Parathyroid adenoma (tissue), 2 donors: ENCODE measurements around the gene GXYLT2.

ENCODE experiments used
- H2AFZ ChIP-seq: fragments of 300-600 bp; sonication (generic); one replicate; pipeline ENCODE4 v1.7.0; 2017; ENCODE audit warnings: antibody characterized with exemption, mild to moderate bottlenecking
- H3K27ac ChIP-seq: fragments of 300-600 bp; sonication (generic); one replicate; pipeline ENCODE4 v1.7.0; 2017
- H3K27me3 ChIP-seq: fragments of 300-600 bp; sonication (generic); one replicate; pipeline ENCODE4 v1.7.0; 2017; ENCODE audit warnings: low read length; ENCODE audit not compliant: control insufficient read depth, insufficient read depth
- H3K36me3 ChIP-seq: fragments of 300-600 bp; sonication (generic); one replicate; pipeline ENCODE4 v1.7.0; 2017; ENCODE audit warnings: low read length; ENCODE audit not compliant: control insufficient read depth, insufficient read depth
- H3K4me1 ChIP-seq: fragments of 300-600 bp; sonication (generic); one replicate; pipeline ENCODE4 v1.7.0; 2017; ENCODE audit warnings: control low read depth
- H3K4me2 ChIP-seq: fragments of 300-600 bp; sonication (generic); one replicate; pipeline ENCODE4 v1.7.0; 2017; ENCODE audit warnings: low read length
- H3K4me3 ChIP-seq: fragments of 300-600 bp; sonication (generic); one replicate; pipeline ENCODE4 v1.7.0; 2017; ENCODE audit warnings: low read depth, low read length
- H3K79me2 ChIP-seq: fragments of 300-600 bp; sonication (generic); one replicate; pipeline ENCODE4 v1.7.0; 2017; ENCODE audit warnings: control low read depth
- H3K9ac ChIP-seq: fragments of 300-600 bp; sonication (generic); one replicate; pipeline ENCODE4 v1.7.0; 2017; ENCODE audit warnings: mild to moderate bottlenecking
- H3K9me3 ChIP-seq: fragments of 300-600 bp; sonication (generic); one replicate; pipeline ENCODE4 v1.7.0; 2017; ENCODE audit warnings: low read length; ENCODE audit not compliant: control insufficient read depth
- TF ChIP-seq, protein P1 (sequence below): fragments of 300-600 bp; sonication (generic); IDR thresholded peaks from one replicate; pipeline ENCODE4 v1.7.0; 2017; ENCODE audit warnings: antibody characterized with exemption, mild to moderate bottlenecking
- donor health status: primary hyperparathyroidism.

GXYLT2 gene

DNA sequence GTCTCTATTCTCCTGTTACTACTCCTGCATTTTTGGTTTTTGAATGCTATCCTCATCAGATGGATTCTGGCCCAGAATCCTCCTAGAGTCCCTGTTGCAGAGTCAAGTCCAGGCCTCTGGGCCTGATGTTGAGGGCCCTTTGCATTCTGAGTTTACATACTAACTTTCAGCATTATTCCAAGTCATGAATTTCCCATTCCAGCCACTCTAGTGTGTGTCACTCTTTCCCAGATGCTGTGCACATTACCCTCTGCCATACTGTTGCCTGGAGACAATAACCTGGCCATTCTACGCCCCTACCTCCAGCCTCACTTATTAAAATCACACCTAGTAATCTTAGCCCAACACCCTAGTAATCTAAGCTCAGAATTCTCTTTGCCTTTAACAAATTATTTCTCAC lies 53.4 kb downstream of the GXYLT2 start:
- Histone ChIP-seq H3K4me2 (no peak overlapping the region), H3K36me3 (no peaks in the 10 kb centered on the region), H3K4me1 (peaks cover 6% of the 10 kb centered on the region), H3K27me3 (no peaks in the 10 kb centered on the region), H3K27ac (no peak overlapping the region), H3K9me3 (no peaks in the 10 kb centered on the region), H3K4me3 (no peak overlapping the region), H3K79me2 (no peaks in the 10 kb centered on the region), H2AFZ (no peak overlapping the region), H3K9ac (no peak overlapping the region)
- TF ChIP-seq, protein P1, sequence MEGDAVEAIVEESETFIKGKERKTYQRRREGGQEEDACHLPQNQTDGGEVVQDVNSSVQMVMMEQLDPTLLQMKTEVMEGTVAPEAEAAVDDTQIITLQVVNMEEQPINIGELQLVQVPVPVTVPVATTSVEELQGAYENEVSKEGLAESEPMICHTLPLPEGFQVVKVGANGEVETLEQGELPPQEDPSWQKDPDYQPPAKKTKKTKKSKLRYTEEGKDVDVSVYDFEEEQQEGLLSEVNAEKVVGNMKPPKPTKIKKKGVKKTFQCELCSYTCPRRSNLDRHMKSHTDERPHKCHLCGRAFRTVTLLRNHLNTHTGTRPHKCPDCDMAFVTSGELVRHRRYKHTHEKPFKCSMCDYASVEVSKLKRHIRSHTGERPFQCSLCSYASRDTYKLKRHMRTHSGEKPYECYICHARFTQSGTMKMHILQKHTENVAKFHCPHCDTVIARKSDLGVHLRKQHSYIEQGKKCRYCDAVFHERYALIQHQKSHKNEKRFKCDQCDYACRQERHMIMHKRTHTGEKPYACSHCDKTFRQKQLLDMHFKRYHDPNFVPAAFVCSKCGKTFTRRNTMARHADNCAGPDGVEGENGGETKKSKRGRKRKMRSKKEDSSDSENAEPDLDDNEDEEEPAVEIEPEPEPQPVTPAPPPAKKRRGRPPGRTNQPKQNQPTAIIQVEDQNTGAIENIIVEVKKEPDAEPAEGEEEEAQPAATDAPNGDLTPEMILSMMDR: no peak

DNA sequence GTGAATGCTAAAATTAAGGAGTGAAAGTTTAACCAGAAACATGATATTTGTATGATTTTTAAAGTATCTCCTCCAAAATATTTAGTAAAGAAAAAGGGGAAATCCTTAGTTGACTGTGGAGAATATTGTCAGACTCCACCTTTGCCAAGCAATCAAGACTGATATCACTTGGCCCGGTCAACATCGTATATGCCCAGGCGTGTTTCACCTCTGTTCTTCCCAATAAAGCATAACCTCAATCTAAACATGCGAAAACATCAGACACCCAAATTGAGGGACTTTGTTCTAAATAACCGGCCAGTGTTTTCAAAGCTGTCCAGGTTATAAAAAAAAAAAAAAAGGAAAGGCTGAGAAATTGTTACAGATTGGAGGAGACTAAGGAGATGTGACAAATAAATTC lies 54.6 kb downstream of the GXYLT2 start:
- no peak overlapping the region for H3K4me3 ChIP-seq
- H3K27me3 ChIP-seq: no peaks in the 10 kb centered on the region
- H3K36me3 ChIP-seq: no peaks in the 10 kb centered on the region
- no peaks in the 10 kb centered on the region for H3K79me2 ChIP-seq
- peaks cover 6% of the 10 kb centered on the region for H3K4me1 ChIP-seq
- no peaks in the 10 kb centered on the region for H3K9me3 ChIP-seq
- no peak overlapping the region for H3K4me2 ChIP-seq
- no peak overlapping the region for H3K27ac ChIP-seq
- TF ChIP-seq, protein P1: no peak
- no peak overlapping the region for H2AFZ ChIP-seq
- H3K9ac ChIP-seq: no peak overlapping the region

DNA sequence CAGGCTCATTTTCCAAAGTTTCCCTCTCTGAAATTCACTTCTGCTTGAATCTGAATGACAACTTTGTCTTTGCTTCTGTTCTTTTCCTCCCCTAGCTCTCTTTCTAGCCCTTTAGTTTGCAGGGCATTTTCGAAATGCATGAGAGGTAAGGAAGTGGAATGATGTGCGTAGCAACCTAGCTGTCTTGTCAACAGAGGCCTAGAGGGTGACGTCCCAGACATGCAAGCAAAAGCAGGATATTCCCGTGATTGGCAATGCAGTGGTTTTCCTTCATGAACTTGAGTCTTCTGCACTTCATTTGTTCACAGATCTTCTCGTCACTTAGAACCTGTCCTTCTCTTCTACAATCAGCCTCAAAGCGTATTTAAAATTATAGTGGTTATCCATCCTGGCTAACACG lies 56.9 kb downstream of the GXYLT2 start:
- TF ChIP-seq, protein P1: no peak
- no peaks in the 10 kb centered on the region for H3K36me3 ChIP-seq
- H3K9me3 ChIP-seq: no peaks in the 10 kb centered on the region
- no peak overlapping the region for H3K27ac ChIP-seq
- no peaks in the 10 kb centered on the region for H3K79me2 ChIP-seq
- no peak overlapping the region for H3K9ac ChIP-seq
- no peak overlapping the region for H3K4me3 ChIP-seq
- H3K4me2 ChIP-seq: no peak overlapping the region
- no peak overlapping the region for H2AFZ ChIP-seq
- no peaks in the 10 kb centered on the region for H3K27me3 ChIP-seq
- H3K4me1 ChIP-seq: no peaks in the 10 kb centered on the region

DNA sequence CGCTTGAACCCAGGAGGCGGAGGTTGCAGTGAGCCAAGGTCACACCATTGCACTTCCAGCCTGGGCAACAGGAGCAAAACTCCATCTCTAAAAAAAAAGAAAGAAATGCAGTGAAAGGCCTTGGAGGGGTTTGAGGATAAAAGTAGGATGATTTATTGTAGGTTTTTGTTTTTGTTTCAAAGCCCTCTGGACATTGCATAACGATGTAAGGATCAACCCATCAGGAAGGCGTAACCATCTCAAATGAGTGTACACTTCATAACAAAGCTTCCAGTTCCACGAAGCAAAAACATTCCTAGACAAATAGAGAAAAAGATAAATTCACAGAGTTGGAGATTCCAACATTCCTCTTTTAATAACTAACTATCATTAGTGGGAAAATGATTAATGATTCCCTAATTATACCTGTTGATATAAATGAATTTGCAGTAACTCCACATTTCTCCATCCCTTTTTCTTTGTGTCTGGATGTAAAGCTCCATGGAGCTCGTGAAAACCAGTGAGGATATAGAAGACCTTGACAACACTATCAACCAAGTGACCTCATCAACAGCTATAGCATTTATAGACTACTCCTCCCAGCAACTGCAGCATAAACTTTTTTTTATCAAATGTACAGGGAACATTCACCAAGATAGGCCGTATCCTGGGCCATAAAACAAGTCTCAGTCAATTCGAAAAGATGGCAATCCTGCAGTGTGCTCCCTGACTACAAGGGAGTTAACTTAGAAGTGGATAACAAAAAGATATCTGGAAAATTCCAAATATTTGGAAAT lies 60.1 kb downstream of the GXYLT2 start:
- Histone ChIP-seq H3K4me2 (no peak overlapping the region), H3K4me3 (no peak overlapping the region), H3K79me2 (no peaks in the 10 kb centered on the region), H3K9me3 (no peaks in the 10 kb centered on the region), H3K36me3 (no peaks in the 10 kb centered on the region), H3K27me3 (no peaks in the 10 kb centered on the region), H3K9ac (no peak overlapping the region), H2AFZ (no peak overlapping the region), H3K4me1 (no peaks in the 10 kb centered on the region), H3K27ac (no peak overlapping the region)
- TF ChIP-seq, protein P1: no peak

DNA sequence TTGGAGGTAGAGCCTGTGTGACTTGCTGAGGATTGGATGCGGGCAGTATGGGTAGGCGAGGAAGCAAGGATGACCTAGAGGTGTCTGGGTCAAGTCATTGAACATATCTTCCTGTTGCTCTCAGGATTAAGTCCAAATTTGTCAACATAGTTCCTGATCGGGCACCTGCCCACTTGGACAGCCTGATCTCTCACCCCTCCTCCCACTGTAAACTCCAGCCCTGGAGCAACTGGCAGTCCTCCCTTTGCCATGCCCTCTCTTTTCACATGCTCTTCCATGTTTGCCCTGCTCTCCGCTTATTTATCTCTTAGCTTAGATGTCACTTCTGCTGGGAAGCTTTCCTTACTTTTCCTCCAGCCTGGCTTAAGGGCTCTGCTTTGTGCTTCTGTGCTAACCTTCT lies 61.2 kb downstream of the GXYLT2 start:
- Histone ChIP-seq H3K27me3 (no peaks in the 10 kb centered on the region), H3K79me2 (no peaks in the 10 kb centered on the region), H3K4me3 (no peak overlapping the region), H3K36me3 (no peaks in the 10 kb centered on the region), H2AFZ (no peak overlapping the region), H3K9me3 (no peaks in the 10 kb centered on the region), H3K9ac (no peak overlapping the region), H3K27ac (no peak overlapping the region), H3K4me2 (no peak overlapping the region), H3K4me1 (no peaks in the 10 kb centered on the region)
- TF ChIP-seq, protein P1: no peak
